ENCODE results near the gene MAP2K5.

The MAP2K5 gene

DNA sequence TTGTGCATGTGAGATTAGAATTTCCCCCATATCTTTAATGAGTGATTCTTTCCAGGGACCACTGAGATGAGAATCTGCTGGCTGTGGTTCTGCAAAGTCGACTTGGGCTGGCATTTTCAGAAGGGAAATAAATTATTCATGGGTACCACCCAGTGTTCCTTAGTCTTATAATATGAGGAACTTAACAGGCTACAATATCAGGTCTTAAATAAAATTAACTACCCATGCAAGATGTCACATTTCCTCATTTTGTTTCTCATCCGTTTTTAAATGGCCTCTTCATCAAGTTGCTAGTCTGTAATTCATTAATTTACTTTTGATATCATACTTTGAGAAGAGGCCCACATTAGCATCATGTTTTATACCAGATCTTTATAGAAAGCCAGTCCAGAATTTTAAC lies 224.5 kb downstream of the MAP2K5 start:
- H3K27ac ChIP-seq: no peak overlapping the region
- TF ChIP-seq ZFX (IDR thresholded peaks at IDR 0.05; ENCODE audit: borderline replicate concordance) (no peak), CTCF (IDR thresholded peaks at IDR 0.05) (no peak)

- no peak overlapping the region for H3K27ac ChIP-seq
- no peak for TF ChIP-seq ZFX (IDR thresholded peaks at IDR 0.05; ENCODE audit: borderline replicate concordance)
- TF ChIP-seq CTCF (IDR thresholded peaks at IDR 0.05): no peak
These were observed 225.9 kb downstream of the MAP2K5 start for GRCh38 chr15:67768313-67768977.

DNA sequence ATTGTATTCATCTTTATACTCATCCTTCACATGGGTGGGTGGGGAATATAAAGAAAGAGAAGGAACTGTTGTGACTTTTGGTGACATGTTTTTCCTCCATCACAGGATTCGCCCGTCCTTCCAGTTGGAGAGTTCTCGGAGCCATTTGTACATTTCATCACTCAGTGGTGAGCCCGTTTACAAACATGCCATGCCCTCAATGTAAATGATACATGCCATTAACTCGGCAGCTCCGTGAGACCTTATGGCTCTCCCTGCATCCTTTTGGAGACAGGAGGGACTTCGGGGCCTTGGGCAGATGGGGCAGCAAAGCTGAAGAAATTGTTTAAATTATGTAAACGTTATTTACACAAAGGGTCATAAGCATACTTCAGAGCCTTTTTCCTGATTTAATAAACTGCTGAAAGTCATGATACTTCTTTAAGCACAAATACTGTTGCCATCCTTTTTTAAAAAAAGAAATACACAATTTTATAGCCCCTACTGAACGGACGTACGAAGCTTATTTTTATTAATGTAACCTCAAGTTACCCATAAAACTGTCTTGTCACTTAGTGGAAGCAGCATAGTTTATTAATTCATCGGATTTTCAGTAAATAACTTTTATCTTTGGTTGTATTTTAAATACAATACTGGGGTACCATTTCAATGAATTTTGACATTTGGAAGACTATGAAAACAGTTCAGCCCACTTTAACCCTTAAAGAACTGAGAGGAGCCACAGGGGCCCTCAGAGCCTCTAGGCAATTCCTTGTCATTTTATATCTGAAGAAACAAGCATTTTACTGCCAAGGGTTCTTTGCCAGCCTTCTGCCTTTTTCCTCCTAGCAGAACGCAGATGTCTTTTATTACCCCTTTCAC lies 227.2 kb downstream of the MAP2K5 start:
- no peak overlapping the region for H3K27ac ChIP-seq
- no peak for TF ChIP-seq ZFX (IDR thresholded peaks at IDR 0.05; ENCODE audit: borderline replicate concordance)
- TF ChIP-seq CTCF (IDR thresholded peaks at IDR 0.05): no peak

DNA sequence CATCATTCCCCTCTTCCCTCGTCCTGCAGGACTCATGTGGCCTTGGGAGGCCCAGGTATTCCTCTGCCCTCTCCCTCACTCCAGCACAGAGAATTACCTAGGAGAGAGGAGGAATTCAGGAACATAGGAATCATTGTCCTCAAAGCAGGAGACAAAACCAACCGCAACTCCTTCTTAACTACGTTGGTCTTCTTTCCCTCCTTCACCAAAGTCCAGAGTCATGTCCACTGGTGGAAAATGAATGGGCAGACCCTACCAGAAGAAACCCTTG lies 227.8 kb downstream of the MAP2K5 start:
- TF ChIP-seq ZFX (IDR thresholded peaks at IDR 0.05; ENCODE audit: borderline replicate concordance) (no peak), CTCF (IDR thresholded peaks at IDR 0.05) (no peak)
- H3K27ac ChIP-seq: no peak overlapping the region

DNA sequence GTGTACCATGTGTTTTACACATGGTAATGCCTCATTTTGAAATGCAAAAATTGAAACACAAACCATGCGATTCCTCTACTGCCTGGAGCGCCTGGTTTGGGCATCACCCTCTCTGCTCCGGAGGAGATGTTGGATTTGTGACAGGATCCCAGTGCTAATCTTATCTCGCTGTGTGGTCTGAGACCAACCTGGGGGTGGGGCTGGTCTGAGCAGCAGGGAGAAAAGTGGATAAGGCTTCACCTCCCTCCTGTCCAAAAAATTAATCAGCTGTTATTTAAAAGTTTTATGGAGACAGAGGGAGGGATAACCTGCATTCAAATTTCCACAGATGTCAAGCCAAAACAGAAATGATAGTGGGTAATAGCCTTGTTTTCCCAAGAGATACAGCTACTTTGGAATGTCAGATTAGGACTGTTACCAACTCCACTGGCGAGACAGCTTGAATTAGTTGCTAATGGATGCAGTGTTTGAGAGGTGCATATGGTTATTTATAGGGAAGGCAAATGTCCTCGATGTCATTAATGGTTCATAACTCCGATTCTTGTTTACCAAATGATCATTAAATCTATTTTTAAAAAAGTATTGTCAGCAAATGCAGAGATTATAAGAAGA lies 228.8 kb downstream of the MAP2K5 start:
- H3K27ac ChIP-seq: no peak overlapping the region
- TF ChIP-seq ZFX (IDR thresholded peaks at IDR 0.05; ENCODE audit: borderline replicate concordance): no peak
- TF ChIP-seq CTCF (IDR thresholded peaks at IDR 0.05): no peak

- no peak overlapping the region for H3K27ac ChIP-seq
- TF ChIP-seq ZFX (IDR thresholded peaks at IDR 0.05; ENCODE audit: borderline replicate concordance) (no peak), CTCF (IDR thresholded peaks at IDR 0.05) (no peak)
These were observed 232.1 kb downstream of the MAP2K5 start for GRCh38 chr15:67774626-67775025.

- TF ChIP-seq ZFX (IDR thresholded peaks at IDR 0.05; ENCODE audit: borderline replicate concordance) (no peak), CTCF (IDR thresholded peaks at IDR 0.05) (no peak)
- no peak overlapping the region for H3K27ac ChIP-seq
These were observed 232.7 kb downstream of the MAP2K5 start for GRCh38 chr15:67775250-67775649.
